GM21390 (cell line): ENCODE measurements around the gene ZNF185.

Experiments
- ATAC-seq: cut with Tn5 transposase; IDR thresholded peaks from one replicate; pipeline ENCODE4 v1.9.1; 2021; ENCODE audit not compliant: unreplicated experiment

Gene ZNF185

GRCh38 chrX:152895121-152895520 is 2.7 kb upstream of the ZNF185 start:
- no peak for ATAC-seq

GRCh38 chrX:152895724-152896420 is 2.0 kb upstream of the ZNF185 start:
- no peak for ATAC-seq

GRCh38 chrX:152896450-152896849 is 1.4 kb upstream of the ZNF185 start:
- ATAC-seq, result no peak

GRCh38 chrX:152898442-152898841 is 575 bp downstream of the ZNF185 start:
- ATAC-seq, result no peak

- no peak for ATAC-seq
These were observed 1.4 kb downstream of the ZNF185 start for GRCh38 chrX:152899111-152899873.

GRCh38 chrX:152899874-152900719 is 2.2 kb downstream of the ZNF185 start:
- ATAC-seq, result no peak

GRCh38 chrX:152900937-152901445 is 3.1 kb downstream of the ZNF185 start:
- ATAC-seq, result no peak

GRCh38 chrX:152901816-152902501 is 4.1 kb downstream of the ZNF185 start:
- no peak for ATAC-seq

GRCh38 chrX:152902502-152902820 is 4.6 kb downstream of the ZNF185 start:
- ATAC-seq, result no peak

GRCh38 chrX:152903589-152903988 is 5.7 kb downstream of the ZNF185 start:
- ATAC-seq, result no peak

GRCh38 chrX:152904151-152905080 is 6.5 kb downstream of the ZNF185 start:
- ATAC-seq, result no peak

- ATAC-seq, result no peak
These were observed 7.2 kb downstream of the ZNF185 start for GRCh38 chrX:152905081-152905420.

GRCh38 chrX:152907084-152907651 is 9.3 kb downstream of the ZNF185 start:
- no peak for ATAC-seq

- ATAC-seq, result no peak
These were observed 10.6 kb downstream of the ZNF185 start for GRCh38 chrX:152908486-152908885.

- peak; percentile 66 for ATAC-seq
These were observed 12.2 kb downstream of the ZNF185 start for GRCh38 chrX:152910018-152910417.

- ATAC-seq, result no peak
These were observed 14.2 kb downstream of the ZNF185 start for GRCh38 chrX:152912106-152912505.

GRCh38 chrX:152912641-152913040 is 14.8 kb downstream of the ZNF185 start:
- ATAC-seq, result no peak

GRCh38 chrX:152913346-152913745 is 15.5 kb downstream of the ZNF185 start:
- ATAC-seq, result no peak

GRCh38 chrX:152913910-152914309 is 16.0 kb downstream of the ZNF185 start:
- ATAC-seq, result no peak
